LNCaP clone FGC (cell line): ENCODE data around the gene SMS.

Source experiments
- DNase-seq: peaks from one replicate; pipeline ENCODE4 v3.0.0-alpha.2; 2011; ENCODE audit warnings: low read depth
- H3K4me3 ChIP-seq: 2 replicates; pipeline ENCODE4 v1.5.1; 2011; ENCODE audit warnings: mild to moderate bottlenecking, low read depth, low read length, control low read depth
- CTCF ChIP-seq: IDR thresholded peaks from 2 replicates; pipeline ENCODE4 v1.5.1; 2012; ENCODE audit warnings: mild to moderate bottlenecking; ENCODE audit not compliant: control insufficient read depth, insufficient read depth; ENCODE audit errors: extremely low read depth

Gene SMS

GRCh38 chrX:21958187-21958586, 17.7 kb downstream of the SMS start:
- H3K4me3 ChIP-seq: no peak overlapping the region
- TF ChIP-seq CTCF: no peak
- DNase-seq: no peak

GRCh38 chrX:21958916-21959315, 18.4 kb downstream of the SMS start:
- H3K4me3 ChIP-seq: no peak overlapping the region
- no peak for DNase-seq
- no peak for TF ChIP-seq CTCF

GRCh38 chrX:21959362-21960051, 19.0 kb downstream of the SMS start:
- no peak for TF ChIP-seq CTCF
- no peak for DNase-seq
- H3K4me3 ChIP-seq: no peak overlapping the region

- TF ChIP-seq CTCF: no peak
- no peak overlapping the region for H3K4me3 ChIP-seq
- no peak for DNase-seq
Observed at GRCh38 chrX:21960569-21961541, 20.3 kb downstream of the SMS start.

GRCh38 chrX:21962361-21962760, 21.9 kb downstream of the SMS start:
- no peak for TF ChIP-seq CTCF
- DNase-seq: no peak
- H3K4me3 ChIP-seq: no peak overlapping the region

- no peak for DNase-seq
- H3K4me3 ChIP-seq: no peak overlapping the region
- no peak for TF ChIP-seq CTCF
Observed at GRCh38 chrX:21963269-21963668, 22.8 kb downstream of the SMS start.
